Liver (tissue), 9 donors: ENCODE results near the gene IRF4. TPM values are rescaled to one million over a fixed set of nuclear protein-coding genes. Genes with fewer than 3 reads are reported as not detected.

Experiments
- DNase-seq: peaks from one replicate; pipeline ENCODE4 v3.0.0-alpha.2; 2017; ENCODE audit warnings: low spot score
- H3K27ac ChIP-seq, 2 donors: one replicate each; pipeline ENCODE4 v1.7.0; 2013; ENCODE audit warnings: inconsistent platforms in 2 of 2, low read length in 2 of 2, control low read depth in 1 of 2, low read depth in 1 of 2, mild to moderate bottlenecking in 1 of 2
- H3K27me3 ChIP-seq, 4 donors: one replicate each; pipeline versions ENCODE4 v1.6.1 to v1.7.0; 2013; ENCODE audit warnings: low read length in 3 of 4, inconsistent platforms in 1 of 4, mild to moderate bottlenecking in 1 of 4, moderate library complexity in 1 of 4; ENCODE audit not compliant: control insufficient read depth in 4 of 4, insufficient read depth in 4 of 4
- H3K36me3 ChIP-seq, 4 donors: one replicate each; pipeline versions ENCODE4 v1.6.1 to v1.7.0; 2013; ENCODE audit warnings: low read length in 3 of 4, mild to moderate bottlenecking in 3 of 4, low read depth in 1 of 4, moderate library complexity in 1 of 4; ENCODE audit not compliant: control insufficient read depth in 4 of 4, insufficient read depth in 3 of 4
- H3K4me1 ChIP-seq, 4 donors: one replicate each; pipeline versions ENCODE4 v1.6.1 to v1.7.0; 2013; ENCODE audit warnings: low read length in 3 of 4, mild to moderate bottlenecking in 3 of 4, moderate library complexity in 1 of 4; ENCODE audit not compliant: control insufficient read depth in 4 of 4, insufficient read depth in 4 of 4
- H3K4me3 ChIP-seq, 3 donors: one replicate each; pipeline versions ENCODE4 v1.6.1 to v1.7.0; 2013; ENCODE audit warnings: low read length in 3 of 3, control low read depth in 1 of 3, low read depth in 1 of 3, mild to moderate bottlenecking in 1 of 3
- H3K9ac ChIP-seq, 2 donors: one replicate each; pipeline ENCODE4 v1.7.0; 2013; ENCODE audit warnings: low read length in 2 of 2, mild to moderate bottlenecking in 2 of 2, moderate library complexity in 2 of 2, control low read depth in 1 of 2, low read depth in 1 of 2
- H3K9me3 ChIP-seq, 4 donors: one replicate each; pipeline versions ENCODE4 v1.6.1 to v1.7.0; 2013; ENCODE audit warnings: low read length in 3 of 4; ENCODE audit not compliant: control insufficient read depth in 4 of 4
- EGR1 ChIP-seq, 2 donors: IDR thresholded peaks; 2 replicates each; pipeline ENCODE4 v1.6.1; 2016 to 2018; ENCODE audit warnings: antibody characterized with exemption in 2 of 2, low read depth in 2 of 2
- FOXA1 ChIP-seq: IDR thresholded peaks from 2 replicates; pipeline ENCODE4 v1.6.1; 2016; ENCODE audit warnings: antibody characterized with exemption
- FOXA2 ChIP-seq: IDR thresholded peaks from 2 replicates; pipeline ENCODE4 v1.6.1; 2016; ENCODE audit warnings: antibody characterized with exemption
- GABPA ChIP-seq, 2 donors: IDR thresholded peaks in 1 of 2; conservative IDR thresholded peaks in 1 of 2; 2 replicates each; pipeline ENCODE4 v1.6.1; 2016; ENCODE audit warnings: antibody characterized with exemption in 2 of 2, mild to moderate bottlenecking in 1 of 2, moderate library complexity in 1 of 2
- HNF4A ChIP-seq, 2 donors: conservative IDR thresholded peaks; 2 replicates each; pipeline ENCODE4 v1.6.1; 2016; ENCODE audit warnings: antibody characterized with exemption in 2 of 2, mild to moderate bottlenecking in 2 of 2
- HNF4G ChIP-seq: IDR thresholded peaks from 2 replicates; pipeline ENCODE4 v1.6.1; 2016; ENCODE audit warnings: antibody characterized with exemption
- JUND ChIP-seq, 2 donors: IDR thresholded peaks; 2 replicates each; pipeline ENCODE4 v1.6.1; 2016; ENCODE audit warnings: antibody characterized with exemption in 2 of 2
- NR2F2 ChIP-seq: IDR thresholded peaks from 2 replicates; pipeline ENCODE4 v1.6.1; 2016; ENCODE audit warnings: antibody characterized with exemption
- RAD21 ChIP-seq, 2 donors: IDR thresholded peaks; 2 replicates each; pipeline ENCODE4 v1.6.1; 2016; ENCODE audit warnings: antibody characterized with exemption in 2 of 2, mild to moderate bottlenecking in 2 of 2
- RXRA ChIP-seq, 2 donors: IDR thresholded peaks; 2 replicates each; pipeline ENCODE4 v1.6.1; 2017 to 2018; ENCODE audit warnings: antibody characterized with exemption in 2 of 2, mild to moderate bottlenecking in 1 of 2
- SP1 ChIP-seq: IDR thresholded peaks from 2 replicates; pipeline ENCODE4 v1.6.1; 2018; ENCODE audit warnings: antibody characterized with exemption, mild to moderate bottlenecking
- TAF1 ChIP-seq: conservative IDR thresholded peaks from 2 replicates; pipeline ENCODE4 v1.6.1; 2016; ENCODE audit warnings: antibody characterized with exemption, mild to moderate bottlenecking
- YY1 ChIP-seq: IDR thresholded peaks from 2 replicates; pipeline ENCODE4 v1.6.1; 2016; ENCODE audit warnings: antibody characterized with exemption, mild to moderate bottlenecking
- WGBS: extraction: QIAGEN DNeasy Blood & Tissue Kit; methylation state at CpG from one replicate; pipeline ENCODE4 v1.1.7; 2013; 5-methylcytosine and 5-hydroxymethylcytosine counted together
- polyA plus RNA-seq, 2 donors: library from polyadenylated mRNA; stranded (reverse) in 1 of 2; unstranded in 1 of 2; fragments of 200-250 nt in 1 of 2; fragments of >200 nt in 1 of 2; fragmentation: Nextera tagmentation in 1 of 2; extraction: Ambion mirVana in 1 of 2; gene quantifications; one replicate each; pipeline versions ENCODE4 v1.2.1 to v1.2.3, GENCODE V29; 2013 to 2015
- total RNA-seq, 2 donors: library from RNA; depleted of rRNA; stranded (reverse); fragments of >200 nt; gene quantifications; one replicate each; pipeline ENCODE4 v1.2.3, GENCODE V29; 2014
- TF ChIP-seq, protein P1 (sequence below): fragments of 150-350 bp; IDR thresholded peaks from 2 replicates; pipeline ENCODE4 v1.5.1; 2017; ENCODE audit warnings: improper control_type of control experiment, low read depth, low read length; ENCODE audit not compliant: missing input control
- TF ChIP-seq, protein P2 (sequence below): IDR thresholded peaks from 2 replicates; pipeline ENCODE4 v1.6.1; 2016; ENCODE audit warnings: antibody characterized with exemption
- TF ChIP-seq, protein P3 (sequence below): IDR thresholded peaks from 2 replicates; pipeline ENCODE4 v1.6.1; 2016; ENCODE audit warnings: antibody characterized with exemption, mild to moderate bottlenecking
- TF ChIP-seq, protein P4 (sequence below): IDR thresholded peaks from 2 replicates; pipeline ENCODE4 v1.6.1; 2016; ENCODE audit warnings: antibody characterized with exemption
- TF ChIP-seq, protein P5 (sequence below): IDR thresholded peaks from 2 replicates; pipeline ENCODE4 v1.6.1; 2016; ENCODE audit warnings: antibody characterized with exemption
- donor health status: healthy.
- donor health status: healthy.
- donor health status: healthy.
- donor health status: healthy.
- donor health status: healthy.

IRF4 gene
- total and polyA plus RNA-seq, 4 donors = 0.68 to 1.6 (median 1.1) TPM

DNA sequence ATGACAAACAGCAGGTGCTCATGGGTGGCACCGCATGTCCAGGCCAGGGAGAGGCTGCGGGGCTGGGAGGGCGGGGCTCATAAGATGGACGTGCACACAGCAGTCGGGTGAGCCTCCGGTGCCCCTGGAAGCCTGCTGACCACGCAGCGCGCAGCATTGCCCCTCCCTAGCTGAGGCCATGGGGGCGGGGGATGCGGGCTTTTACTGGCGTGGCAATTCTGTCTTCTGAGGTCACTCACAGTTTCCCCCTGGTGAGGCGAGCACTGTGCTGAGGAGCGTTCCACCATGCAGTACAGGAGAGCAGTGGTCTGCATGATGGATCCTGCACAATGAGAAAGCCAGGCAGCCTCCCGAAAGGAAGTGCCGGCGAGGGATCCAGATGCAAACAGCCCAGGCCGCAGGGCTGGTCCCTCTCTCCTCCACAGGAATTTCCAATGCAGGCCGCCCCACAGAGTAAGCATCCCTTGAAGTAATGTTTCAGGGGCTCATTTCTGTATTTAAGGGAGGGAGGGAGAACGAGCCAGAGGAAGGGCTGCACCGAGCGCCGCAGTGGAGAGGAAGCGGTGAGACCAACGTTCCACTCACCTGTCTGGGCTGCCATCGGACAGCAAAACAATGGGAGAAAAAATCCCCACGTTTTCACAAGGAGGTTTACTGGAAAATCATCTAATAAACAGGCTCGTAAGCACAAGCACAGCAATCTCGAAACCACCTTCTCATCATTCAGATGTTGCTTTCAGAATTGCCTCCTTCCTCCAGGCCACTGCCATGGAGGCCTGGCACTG is 56.0 kb downstream of the IRF4 start:
- no peak overlapping the region for H3K4me3 ChIP-seq
- no peak for DNase-seq

DNA sequence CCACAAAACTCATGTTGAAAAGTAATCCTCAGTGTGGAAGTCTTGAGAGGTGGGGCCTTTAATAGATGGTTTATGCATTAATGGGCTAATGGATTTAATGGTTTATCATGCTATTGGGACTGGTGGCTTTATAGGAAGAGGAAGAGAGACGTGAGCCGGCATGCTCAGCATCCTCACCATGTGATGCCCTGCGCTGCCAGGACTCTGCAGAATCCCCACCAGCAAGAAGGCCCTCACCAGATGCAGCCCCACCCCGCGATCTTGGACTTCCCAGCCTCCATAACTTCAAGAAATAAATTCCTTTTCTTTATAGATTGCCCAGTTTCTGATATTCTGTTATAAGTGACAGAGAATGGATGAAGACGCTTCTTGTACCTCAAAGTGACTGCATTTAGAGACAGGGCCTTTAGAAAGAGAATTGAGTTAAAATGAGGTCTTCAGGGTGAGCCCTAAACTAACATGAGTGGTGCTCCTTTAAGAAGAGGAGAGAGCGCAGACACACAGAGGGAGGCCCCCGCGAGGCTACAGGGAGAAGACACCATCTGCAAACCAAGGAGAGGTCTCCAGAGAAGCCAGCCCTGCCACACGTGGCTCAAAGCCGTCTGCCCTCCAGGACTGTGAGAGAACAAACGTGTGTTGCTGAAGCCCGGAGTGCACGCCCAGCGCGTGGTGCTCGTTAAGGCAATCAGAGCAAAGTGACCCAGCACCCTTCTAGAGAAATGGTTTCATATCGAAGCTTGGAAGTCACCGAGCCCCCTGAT is 56.9 kb downstream of the IRF4 start:
- TF ChIP-seq EGR1 (IDR thresholded peaks at IDR 0.05; ENCODE audit: low read depth in 2 of 2) (no peak), SP1 (no peak), YY1 (no peak), RAD21 (IDR thresholded peaks at IDR 0.05) (no peak), GABPA (IDR thresholded peaks at IDR 0.05 in 1 of 2, conservative IDR thresholded peaks at IDR 0.05 in 1 of 2) (no peak), HNF4G (no peak), FOXA2 (no peak), RXRA (IDR thresholded peaks at IDR 0.05) (no peak), TAF1 (no peak), NR2F2 (no peak), JUND (IDR thresholded peaks at IDR 0.05) (no peak), HNF4A (conservative IDR thresholded peaks at IDR 0.05) (no peak), FOXA1 (no peak)
- TF ChIP-seq, protein P1, sequence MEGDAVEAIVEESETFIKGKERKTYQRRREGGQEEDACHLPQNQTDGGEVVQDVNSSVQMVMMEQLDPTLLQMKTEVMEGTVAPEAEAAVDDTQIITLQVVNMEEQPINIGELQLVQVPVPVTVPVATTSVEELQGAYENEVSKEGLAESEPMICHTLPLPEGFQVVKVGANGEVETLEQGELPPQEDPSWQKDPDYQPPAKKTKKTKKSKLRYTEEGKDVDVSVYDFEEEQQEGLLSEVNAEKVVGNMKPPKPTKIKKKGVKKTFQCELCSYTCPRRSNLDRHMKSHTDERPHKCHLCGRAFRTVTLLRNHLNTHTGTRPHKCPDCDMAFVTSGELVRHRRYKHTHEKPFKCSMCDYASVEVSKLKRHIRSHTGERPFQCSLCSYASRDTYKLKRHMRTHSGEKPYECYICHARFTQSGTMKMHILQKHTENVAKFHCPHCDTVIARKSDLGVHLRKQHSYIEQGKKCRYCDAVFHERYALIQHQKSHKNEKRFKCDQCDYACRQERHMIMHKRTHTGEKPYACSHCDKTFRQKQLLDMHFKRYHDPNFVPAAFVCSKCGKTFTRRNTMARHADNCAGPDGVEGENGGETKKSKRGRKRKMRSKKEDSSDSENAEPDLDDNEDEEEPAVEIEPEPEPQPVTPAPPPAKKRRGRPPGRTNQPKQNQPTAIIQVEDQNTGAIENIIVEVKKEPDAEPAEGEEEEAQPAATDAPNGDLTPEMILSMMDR = no peak
- TF ChIP-seq, protein P2, sequence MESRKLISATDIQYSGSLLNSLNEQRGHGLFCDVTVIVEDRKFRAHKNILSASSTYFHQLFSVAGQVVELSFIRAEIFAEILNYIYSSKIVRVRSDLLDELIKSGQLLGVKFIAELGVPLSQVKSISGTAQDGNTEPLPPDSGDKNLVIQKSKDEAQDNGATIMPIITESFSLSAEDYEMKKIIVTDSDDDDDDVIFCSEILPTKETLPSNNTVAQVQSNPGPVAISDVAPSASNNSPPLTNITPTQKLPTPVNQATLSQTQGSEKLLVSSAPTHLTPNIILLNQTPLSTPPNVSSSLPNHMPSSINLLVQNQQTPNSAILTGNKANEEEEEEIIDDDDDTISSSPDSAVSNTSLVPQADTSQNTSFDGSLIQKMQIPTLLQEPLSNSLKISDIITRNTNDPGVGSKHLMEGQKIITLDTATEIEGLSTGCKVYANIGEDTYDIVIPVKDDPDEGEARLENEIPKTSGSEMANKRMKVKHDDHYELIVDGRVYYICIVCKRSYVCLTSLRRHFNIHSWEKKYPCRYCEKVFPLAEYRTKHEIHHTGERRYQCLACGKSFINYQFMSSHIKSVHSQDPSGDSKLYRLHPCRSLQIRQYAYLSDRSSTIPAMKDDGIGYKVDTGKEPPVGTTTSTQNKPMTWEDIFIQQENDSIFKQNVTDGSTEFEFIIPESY = no peak
- TF ChIP-seq, protein P3, sequence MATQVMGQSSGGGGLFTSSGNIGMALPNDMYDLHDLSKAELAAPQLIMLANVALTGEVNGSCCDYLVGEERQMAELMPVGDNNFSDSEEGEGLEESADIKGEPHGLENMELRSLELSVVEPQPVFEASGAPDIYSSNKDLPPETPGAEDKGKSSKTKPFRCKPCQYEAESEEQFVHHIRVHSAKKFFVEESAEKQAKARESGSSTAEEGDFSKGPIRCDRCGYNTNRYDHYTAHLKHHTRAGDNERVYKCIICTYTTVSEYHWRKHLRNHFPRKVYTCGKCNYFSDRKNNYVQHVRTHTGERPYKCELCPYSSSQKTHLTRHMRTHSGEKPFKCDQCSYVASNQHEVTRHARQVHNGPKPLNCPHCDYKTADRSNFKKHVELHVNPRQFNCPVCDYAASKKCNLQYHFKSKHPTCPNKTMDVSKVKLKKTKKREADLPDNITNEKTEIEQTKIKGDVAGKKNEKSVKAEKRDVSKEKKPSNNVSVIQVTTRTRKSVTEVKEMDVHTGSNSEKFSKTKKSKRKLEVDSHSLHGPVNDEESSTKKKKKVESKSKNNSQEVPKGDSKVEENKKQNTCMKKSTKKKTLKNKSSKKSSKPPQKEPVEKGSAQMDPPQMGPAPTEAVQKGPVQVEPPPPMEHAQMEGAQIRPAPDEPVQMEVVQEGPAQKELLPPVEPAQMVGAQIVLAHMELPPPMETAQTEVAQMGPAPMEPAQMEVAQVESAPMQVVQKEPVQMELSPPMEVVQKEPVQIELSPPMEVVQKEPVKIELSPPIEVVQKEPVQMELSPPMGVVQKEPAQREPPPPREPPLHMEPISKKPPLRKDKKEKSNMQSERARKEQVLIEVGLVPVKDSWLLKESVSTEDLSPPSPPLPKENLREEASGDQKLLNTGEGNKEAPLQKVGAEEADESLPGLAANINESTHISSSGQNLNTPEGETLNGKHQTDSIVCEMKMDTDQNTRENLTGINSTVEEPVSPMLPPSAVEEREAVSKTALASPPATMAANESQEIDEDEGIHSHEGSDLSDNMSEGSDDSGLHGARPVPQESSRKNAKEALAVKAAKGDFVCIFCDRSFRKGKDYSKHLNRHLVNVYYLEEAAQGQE = no peak
- TF ChIP-seq, protein P4, sequence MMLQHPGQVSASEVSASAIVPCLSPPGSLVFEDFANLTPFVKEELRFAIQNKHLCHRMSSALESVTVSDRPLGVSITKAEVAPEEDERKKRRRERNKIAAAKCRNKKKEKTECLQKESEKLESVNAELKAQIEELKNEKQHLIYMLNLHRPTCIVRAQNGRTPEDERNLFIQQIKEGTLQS = no peak
- TF ChIP-seq, protein P5, sequence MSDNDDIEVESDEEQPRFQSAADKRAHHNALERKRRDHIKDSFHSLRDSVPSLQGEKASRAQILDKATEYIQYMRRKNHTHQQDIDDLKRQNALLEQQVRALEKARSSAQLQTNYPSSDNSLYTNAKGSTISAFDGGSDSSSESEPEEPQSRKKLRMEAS = no peak
- WGBS = 91% methylated on average over 19 of the region's 19 CpGs
- DNase-seq = no peak
- Histone ChIP-seq H3K27me3 (peaks cover 0 to 2% (median 0%) of the 10 kb centered on the region in 4 donors), H3K4me3 (no peak overlapping the region), H3K9ac (no peak overlapping the region), H3K36me3 (no peaks in the 10 kb centered on the region), H3K9me3 (no peaks in the 10 kb centered on the region), H3K27ac (no peak overlapping the region), H3K4me1 (no peaks in the 10 kb centered on the region)

More for the DNA sequence above, 56.0 kb downstream of the IRF4 start:
- no peak overlapping the region for H3K9ac ChIP-seq
- WGBS = 82% methylated on average over 29 of the region's 29 CpGs
- TF ChIP-seq SP1 (no peak), HNF4A (conservative IDR thresholded peaks at IDR 0.05) (no peak), HNF4G (no peak), TAF1 (no peak), JUND (IDR thresholded peaks at IDR 0.05) (no peak), NR2F2 (no peak), RAD21 (IDR thresholded peaks at IDR 0.05) (no peak)
- TF ChIP-seq, protein P5 = no peak
- no peaks in the 10 kb centered on the region for H3K36me3 ChIP-seq
- no peaks in the 10 kb centered on the region for H3K9me3 ChIP-seq
- H3K4me1 ChIP-seq = no peaks in the 10 kb centered on the region
- peaks cover 0 to 2% (median 0%) of the 10 kb centered on the region in 4 donors for H3K27me3 ChIP-seq
- H3K27ac ChIP-seq = no peak overlapping the region
